Occipital lobe (tissue), 2 donors: ENCODE measurements around the gene DAAM1. TPM values are rescaled to one million over a fixed set of nuclear protein-coding genes. Genes with fewer than 3 reads are reported as not detected.

ENCODE experiments used
- DNase-seq: peaks from one replicate; lab custom pipeline; 2025; lab: John Stamatoyannopoulos, UW
- total RNA-seq: library from RNA; depleted of rRNA; stranded (reverse); fragments of >200 nt; gene quantifications from one replicate; pipeline ENCODE4 v1.2.3, GENCODE V29; 2014

DAAM1 gene
- total RNA-seq, 1 donor from 2014 or later, result 182 TPM

- DNase-seq, result no peak
Measured at GRCh38 chr14:59339524-59340330, 151.3 kb downstream of the DAAM1 start.

- no peak for DNase-seq
Measured at GRCh38 chr14:59341858-59342477, 153.5 kb downstream of the DAAM1 start.

- DNase-seq, result no peak
Measured at GRCh38 chr14:59342516-59343484, 154.3 kb downstream of the DAAM1 start.

GRCh38 chr14:59343585-59343984, 155.1 kb downstream of the DAAM1 start:
- DNase-seq, result no peak

- no peak for DNase-seq
Measured at GRCh38 chr14:59344016-59344415, 155.5 kb downstream of the DAAM1 start.

GRCh38 chr14:59344691-59345455, 156.4 kb downstream of the DAAM1 start:
- DNase-seq, result no peak

- no peak for DNase-seq
Measured at GRCh38 chr14:59346329-59346728, 157.9 kb downstream of the DAAM1 start.

GRCh38 chr14:59346796-59347510, 158.5 kb downstream of the DAAM1 start:
- no peak for DNase-seq

GRCh38 chr14:59347511-59347900, 159.0 kb downstream of the DAAM1 start:
- no peak for DNase-seq

- no peak for DNase-seq
Measured at GRCh38 chr14:59347915-59348314, 159.4 kb downstream of the DAAM1 start.

GRCh38 chr14:59349258-59349701, 160.8 kb downstream of the DAAM1 start:
- DNase-seq, result no peak

- DNase-seq, result no peak
Measured at GRCh38 chr14:59352961-59353360, 164.5 kb downstream of the DAAM1 start.

- no peak for DNase-seq
Measured at GRCh38 chr14:59354666-59355065, 166.2 kb downstream of the DAAM1 start.

- no peak for DNase-seq
Measured at GRCh38 chr14:59355091-59355490, 166.6 kb downstream of the DAAM1 start.

- DNase-seq, result no peak
Measured at GRCh38 chr14:59356312-59356711, 167.8 kb downstream of the DAAM1 start.

- no peak for DNase-seq
Measured at GRCh38 chr14:59356767-59357166, 168.3 kb downstream of the DAAM1 start.

- no peak for DNase-seq
Measured at GRCh38 chr14:59358102-59358501, 169.6 kb downstream of the DAAM1 start.

GRCh38 chr14:59358784-59359183, 170.3 kb downstream of the DAAM1 start:
- DNase-seq, result no peak

GRCh38 chr14:59359431-59360124, 171.1 kb downstream of the DAAM1 start:
- no peak for DNase-seq

- no peak for DNase-seq
Measured at GRCh38 chr14:59360233-59360632, 171.8 kb downstream of the DAAM1 start.
